ENCODE data around the gene RNF220. TPM values are rescaled to one million over a fixed set of nuclear protein-coding genes. Genes with fewer than 3 reads are reported as not detected.
A peak's percentile ranks its signal among the peaks of the same experiment; 100 is the strongest.

RNF220 gene
- total and polyA plus RNA-seq, 9 of the 15 experiments (the other 6 are each of a cell fraction or from before 2014, with no cell fraction given) = 5.1 to 117 (median 66.9) TPM

DNA sequence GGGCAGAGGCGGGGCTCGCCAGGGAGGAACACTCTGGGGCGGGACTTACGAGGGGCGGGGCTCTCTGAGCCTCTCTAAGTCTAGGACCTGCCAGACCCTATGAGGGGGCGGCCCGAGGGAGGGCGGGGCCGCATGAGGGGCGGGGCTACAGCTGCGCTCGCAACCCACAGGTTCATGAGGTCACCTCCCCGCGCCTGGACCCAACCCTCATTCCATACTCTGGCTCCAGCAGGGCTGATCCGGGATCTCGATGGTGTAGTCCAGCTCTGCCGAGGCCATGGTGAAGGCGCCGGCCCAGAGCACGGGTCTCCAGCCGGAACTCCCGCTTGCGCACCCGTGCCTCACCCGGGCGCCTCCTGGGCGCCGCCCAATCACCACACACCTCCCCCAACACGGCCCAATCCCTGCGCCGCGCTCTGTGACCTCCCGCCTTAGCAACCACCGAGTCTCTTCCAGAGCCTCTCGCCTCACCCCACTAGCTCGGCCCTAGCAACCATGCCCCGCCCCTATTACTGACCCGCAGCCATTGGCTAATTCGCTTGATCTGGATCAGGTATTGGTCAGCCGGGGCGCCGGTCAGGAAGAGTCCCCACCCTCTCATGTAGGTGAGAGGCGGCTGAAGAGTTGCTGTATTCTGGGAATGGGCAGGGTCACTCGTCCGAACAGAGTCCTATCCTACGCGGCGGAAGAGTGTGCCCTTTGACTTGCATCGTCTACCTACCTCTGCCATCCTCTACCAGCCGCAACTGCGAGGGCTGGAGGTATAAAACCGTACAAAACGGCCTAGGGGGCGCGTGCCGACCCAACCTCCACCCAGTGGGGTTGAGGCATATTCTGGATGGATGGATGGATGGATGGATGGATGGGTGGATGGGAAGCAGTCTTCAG lies 269.3 kb downstream of the RNF220 start, which contains the start of the genes ARMH1 and TMEM53 (continued):
- TF ChIP-seq, protein P1, sequence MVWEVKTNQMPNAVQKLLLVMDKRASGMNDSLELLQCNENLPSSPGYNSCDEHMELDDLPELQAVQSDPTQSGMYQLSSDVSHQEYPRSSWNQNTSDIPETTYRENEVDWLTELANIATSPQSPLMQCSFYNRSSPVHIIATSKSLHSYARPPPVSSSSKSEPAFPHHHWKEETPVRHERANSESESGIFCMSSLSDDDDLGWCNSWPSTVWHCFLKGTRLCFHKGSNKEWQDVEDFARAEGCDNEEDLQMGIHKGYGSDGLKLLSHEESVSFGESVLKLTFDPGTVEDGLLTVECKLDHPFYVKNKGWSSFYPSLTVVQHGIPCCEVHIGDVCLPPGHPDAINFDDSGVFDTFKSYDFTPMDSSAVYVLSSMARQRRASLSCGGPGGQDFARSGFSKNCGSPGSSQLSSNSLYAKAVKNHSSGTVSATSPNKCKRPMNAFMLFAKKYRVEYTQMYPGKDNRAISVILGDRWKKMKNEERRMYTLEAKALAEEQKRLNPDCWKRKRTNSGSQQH (CRISPR knock-in tag; IDR thresholded peaks at IDR 0.05) = 0 out of 2 replicates have a peak, but pooled peaks have one; percentile 27
- TF ChIP-seq, protein P2, sequence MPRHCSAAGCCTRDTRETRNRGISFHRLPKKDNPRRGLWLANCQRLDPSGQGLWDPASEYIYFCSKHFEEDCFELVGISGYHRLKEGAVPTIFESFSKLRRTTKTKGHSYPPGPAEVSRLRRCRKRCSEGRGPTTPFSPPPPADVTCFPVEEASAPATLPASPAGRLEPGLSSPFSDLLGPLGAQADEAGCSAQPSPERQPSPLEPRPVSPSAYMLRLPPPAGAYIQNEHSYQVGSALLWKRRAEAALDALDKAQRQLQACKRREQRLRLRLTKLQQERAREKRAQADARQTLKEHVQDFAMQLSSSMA (CRISPR knock-in tag; IDR thresholded peaks at IDR 0.05) = no peak
- TF ChIP-seq JUND (IDR thresholded peaks at IDR 0.05; ENCODE audit: borderline replicate concordance, low read depth, low read length) (peak; percentile 47; the same call in 1 of the 2 replicates), JUND (tag; IDR thresholded peaks at IDR 0.05; ENCODE audit: borderline replicate concordance, low read depth, low read length) (0 out of 3 replicates have a peak, but pooled peaks have one; percentile 57), PRDM10 (IDR thresholded peaks at IDR 0.05; ENCODE audit: partially characterized antibody) (peak; percentile 55), GTF2A2 (tag; IDR thresholded peaks at IDR 0.05) (no peak), ZNF23 (CRISPR knock-in tag; IDR thresholded peaks at IDR 0.05) (no peak), STAT5A (IDR thresholded peaks at IDR 0.05; ENCODE audit: borderline replicate concordance, low read length) (no peak), ZNF668 (CRISPR knock-in tag; IDR thresholded peaks at IDR 0.05) (peak; percentile 53; the same call in 1 of the 2 replicates), ETV5 (CRISPR knock-in tag; IDR thresholded peaks at IDR 0.05; ENCODE audit: low read depth) (no peak; the same call in none of the 2 replicates), ZKSCAN1 (IDR thresholded peaks at IDR 0.05; ENCODE audit: low read depth, low read length) (peak; percentile 23; the same call in 1 of the 2 replicates), RBBP5 (IDR thresholded peaks at IDR 0.05; ENCODE audit: borderline replicate concordance, insufficient read depth, low read length, poor library complexity, severe bottlenecking) (no peak), KDM1A (IDR thresholded peaks at IDR 0.05) (no peak), POLR2G (IDR thresholded peaks at IDR 0.05; ENCODE audit: low read depth, low read length) (peak; percentile 84)
- TF ChIP-seq, protein P3, sequence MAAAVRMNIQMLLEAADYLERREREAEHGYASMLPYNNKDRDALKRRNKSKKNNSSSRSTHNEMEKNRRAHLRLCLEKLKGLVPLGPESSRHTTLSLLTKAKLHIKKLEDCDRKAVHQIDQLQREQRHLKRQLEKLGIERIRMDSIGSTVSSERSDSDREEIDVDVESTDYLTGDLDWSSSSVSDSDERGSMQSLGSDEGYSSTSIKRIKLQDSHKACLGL (CRISPR knock-in tag; IDR thresholded peaks at IDR 0.05; ENCODE audit: borderline replicate concordance, poor library complexity, severe bottlenecking) = no peak
- TF ChIP-seq, protein P4, sequence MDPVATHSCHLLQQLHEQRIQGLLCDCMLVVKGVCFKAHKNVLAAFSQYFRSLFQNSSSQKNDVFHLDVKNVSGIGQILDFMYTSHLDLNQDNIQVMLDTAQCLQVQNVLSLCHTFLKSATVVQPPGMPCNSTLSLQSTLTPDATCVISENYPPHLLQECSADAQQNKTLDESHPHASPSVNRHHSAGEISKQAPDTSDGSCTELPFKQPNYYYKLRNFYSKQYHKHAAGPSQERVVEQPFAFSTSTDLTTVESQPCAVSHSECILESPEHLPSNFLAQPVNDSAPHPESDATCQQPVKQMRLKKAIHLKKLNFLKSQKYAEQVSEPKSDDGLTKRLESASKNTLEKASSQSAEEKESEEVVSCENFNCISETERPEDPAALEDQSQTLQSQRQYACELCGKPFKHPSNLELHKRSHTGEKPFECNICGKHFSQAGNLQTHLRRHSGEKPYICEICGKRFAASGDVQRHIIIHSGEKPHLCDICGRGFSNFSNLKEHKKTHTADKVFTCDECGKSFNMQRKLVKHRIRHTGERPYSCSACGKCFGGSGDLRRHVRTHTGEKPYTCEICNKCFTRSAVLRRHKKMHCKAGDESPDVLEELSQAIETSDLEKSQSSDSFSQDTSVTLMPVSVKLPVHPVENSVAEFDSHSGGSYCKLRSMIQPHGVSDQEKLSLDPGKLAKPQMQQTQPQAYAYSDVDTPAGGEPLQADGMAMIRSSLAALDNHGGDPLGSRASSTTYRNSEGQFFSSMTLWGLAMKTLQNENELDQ (CRISPR knock-in tag; IDR thresholded peaks at IDR 0.05; ENCODE audit: borderline replicate concordance) = no peak

All from K562 (cell line).